ENCODE measurements around the gene KIAA1328. TPM values are rescaled to one million over a fixed set of nuclear protein-coding genes. Genes with fewer than 3 reads are reported as not detected.

The KIAA1328 gene
- polyA plus RNA-seq, 1 of the 3 experiments (the other 2 are of a cell fraction): 2.6 TPM

DNA sequence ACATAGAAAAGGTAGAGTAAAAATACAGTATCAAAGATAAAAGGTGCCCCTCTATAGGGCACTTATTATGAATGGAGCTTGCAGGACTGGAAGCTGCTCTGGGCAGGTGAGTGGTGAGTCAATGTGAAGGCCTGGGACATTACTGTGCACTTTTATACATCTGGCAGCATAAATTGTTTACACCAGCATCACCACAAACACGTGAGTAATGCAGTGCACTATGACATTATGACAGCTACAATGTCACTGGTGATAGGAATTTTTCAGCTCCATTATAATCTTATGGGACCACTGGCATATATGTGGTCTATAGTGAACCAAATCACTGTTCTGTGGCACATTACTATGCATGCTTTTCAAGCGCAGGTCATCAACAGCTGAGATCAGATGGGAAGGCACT is 48.2 kb upstream of the KIAA1328 start:
- ChIA-PET CTCF (interaction anchor here (1.9 kb wide), 1 partner anchor 93 kb away, joined by 6 read pairs; no protein-coding TSS in a partner anchor), POLR2A (no interaction called here)
- Histone ChIP-seq H3K27ac (ENCODE audit: low read depth in 2 of 2, low read length in 1 of 2) (no peak overlapping the region), H2AFZ (ENCODE audit: low read depth) (no peak overlapping the region), H3K9me3 (no peaks in the 10 kb centered on the region), H3K9me2 (no peaks in the 10 kb centered on the region), H3K4me1 (ENCODE audit: control insufficient read depth in 1 of 2, insufficient read depth in 2 of 2, low read depth in 1 of 2, low read length in 1 of 2) (no peaks in the 10 kb centered on the region), H3K4me2 (no peak overlapping the region), H3K27me3 (ENCODE audit: insufficient read depth) (no peaks in the 10 kb centered on the region), H3F3A (replicated peaks; ENCODE audit: insufficient read depth) (no peaks in the 10 kb centered on the region), H4K20me1 (ENCODE audit: insufficient read depth) (no peaks in the 10 kb centered on the region), H3K9ac (no peak overlapping the region), H3K4me3 (ENCODE audit: low read depth in 2 of 2, low read length in 1 of 2) (no peak overlapping the region), H3K36me3 (replicated peaks in 1 of 2; ENCODE audit: control insufficient read depth in 1 of 2, insufficient read depth in 2 of 2, low read length in 1 of 2) (peaks cover 2 to 20% of the 10 kb centered on the region in 2 experiments), H3K79me2 (ENCODE audit: insufficient read depth) (no peaks in the 10 kb centered on the region)
- TF ChIP-seq TEAD4 (IDR thresholded peaks at IDR 0.05; ENCODE audit: borderline replicate concordance, insufficient read depth) (no peak), FOSL2 (IDR thresholded peaks at IDR 0.05; ENCODE audit: borderline replicate concordance, low read depth) (no peak), NFIC (IDR thresholded peaks at IDR 0.05; ENCODE audit: borderline replicate concordance) (no peak), EP300 (IDR thresholded peaks at IDR 0.05; ENCODE audit: borderline replicate concordance in 1 of 2, low read depth in 1 of 2, low read length in 1 of 2) (no peak), TCF12 (IDR thresholded peaks at IDR 0.05) (no peak), RCOR1 (IDR thresholded peaks at IDR 0.05; ENCODE audit: low read length) (no peak), TAF1 (IDR thresholded peaks at IDR 0.05; ENCODE audit: borderline replicate concordance, low read depth, low read length) (no peak), FOXJ3 (CRISPR knock-in tag; IDR thresholded peaks at IDR 0.05) (no peak)
- TF ChIP-seq, protein P1, sequence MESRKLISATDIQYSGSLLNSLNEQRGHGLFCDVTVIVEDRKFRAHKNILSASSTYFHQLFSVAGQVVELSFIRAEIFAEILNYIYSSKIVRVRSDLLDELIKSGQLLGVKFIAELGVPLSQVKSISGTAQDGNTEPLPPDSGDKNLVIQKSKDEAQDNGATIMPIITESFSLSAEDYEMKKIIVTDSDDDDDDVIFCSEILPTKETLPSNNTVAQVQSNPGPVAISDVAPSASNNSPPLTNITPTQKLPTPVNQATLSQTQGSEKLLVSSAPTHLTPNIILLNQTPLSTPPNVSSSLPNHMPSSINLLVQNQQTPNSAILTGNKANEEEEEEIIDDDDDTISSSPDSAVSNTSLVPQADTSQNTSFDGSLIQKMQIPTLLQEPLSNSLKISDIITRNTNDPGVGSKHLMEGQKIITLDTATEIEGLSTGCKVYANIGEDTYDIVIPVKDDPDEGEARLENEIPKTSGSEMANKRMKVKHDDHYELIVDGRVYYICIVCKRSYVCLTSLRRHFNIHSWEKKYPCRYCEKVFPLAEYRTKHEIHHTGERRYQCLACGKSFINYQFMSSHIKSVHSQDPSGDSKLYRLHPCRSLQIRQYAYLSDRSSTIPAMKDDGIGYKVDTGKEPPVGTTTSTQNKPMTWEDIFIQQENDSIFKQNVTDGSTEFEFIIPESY (IDR thresholded peaks at IDR 0.05; ENCODE audit: borderline replicate concordance, low read depth): no peak
- TF ChIP-seq, protein P2, sequence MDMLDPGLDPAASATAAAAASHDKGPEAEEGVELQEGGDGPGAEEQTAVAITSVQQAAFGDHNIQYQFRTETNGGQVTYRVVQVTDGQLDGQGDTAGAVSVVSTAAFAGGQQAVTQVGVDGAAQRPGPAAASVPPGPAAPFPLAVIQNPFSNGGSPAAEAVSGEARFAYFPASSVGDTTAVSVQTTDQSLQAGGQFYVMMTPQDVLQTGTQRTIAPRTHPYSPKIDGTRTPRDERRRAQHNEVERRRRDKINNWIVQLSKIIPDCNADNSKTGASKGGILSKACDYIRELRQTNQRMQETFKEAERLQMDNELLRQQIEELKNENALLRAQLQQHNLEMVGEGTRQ (IDR thresholded peaks at IDR 0.05; ENCODE audit: borderline replicate concordance, low read depth, low read length): no peak
- TF ChIP-seq, protein P3, sequence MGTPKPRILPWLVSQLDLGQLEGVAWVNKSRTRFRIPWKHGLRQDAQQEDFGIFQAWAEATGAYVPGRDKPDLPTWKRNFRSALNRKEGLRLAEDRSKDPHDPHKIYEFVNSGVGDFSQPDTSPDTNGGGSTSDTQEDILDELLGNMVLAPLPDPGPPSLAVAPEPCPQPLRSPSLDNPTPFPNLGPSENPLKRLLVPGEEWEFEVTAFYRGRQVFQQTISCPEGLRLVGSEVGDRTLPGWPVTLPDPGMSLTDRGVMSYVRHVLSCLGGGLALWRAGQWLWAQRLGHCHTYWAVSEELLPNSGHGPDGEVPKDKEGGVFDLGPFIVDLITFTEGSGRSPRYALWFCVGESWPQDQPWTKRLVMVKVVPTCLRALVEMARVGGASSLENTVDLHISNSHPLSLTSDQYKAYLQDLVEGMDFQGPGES (IDR thresholded peaks at IDR 0.05; ENCODE audit: low read depth, low read length): no peak
- TF ChIP-seq, protein P4, sequence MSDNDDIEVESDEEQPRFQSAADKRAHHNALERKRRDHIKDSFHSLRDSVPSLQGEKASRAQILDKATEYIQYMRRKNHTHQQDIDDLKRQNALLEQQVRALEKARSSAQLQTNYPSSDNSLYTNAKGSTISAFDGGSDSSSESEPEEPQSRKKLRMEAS (IDR thresholded peaks at IDR 0.05; ENCODE audit: low read depth): no peak
- WGBS (ENCODE audit: low lambda C conversion rate): 82% methylated on average over 2 of the region's 2 CpGs
- no peak for DNase-seq

DNA sequence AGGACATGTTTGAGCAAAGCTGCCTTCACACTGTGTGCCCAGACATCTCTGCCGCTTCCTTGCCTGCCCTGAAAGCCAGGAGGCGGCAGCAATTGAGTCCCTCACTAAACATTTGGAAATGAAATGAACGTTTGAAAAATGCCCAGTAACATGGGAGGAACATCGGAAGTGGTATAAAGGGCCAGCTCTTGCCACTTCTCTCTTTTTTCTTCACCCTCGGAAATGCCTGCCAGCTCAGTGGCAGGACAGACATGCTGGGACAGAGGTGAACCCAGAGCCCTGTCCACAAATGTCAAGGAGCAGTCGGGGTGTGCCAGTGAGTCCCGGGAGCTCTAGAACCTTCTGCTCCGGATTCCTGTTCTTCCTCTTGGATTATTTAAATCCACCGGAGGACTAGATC is 46.2 kb upstream of the KIAA1328 start:
- Histone ChIP-seq H2AFZ (ENCODE audit: low read depth) (no peak overlapping the region), H3K36me3 (replicated peaks in 1 of 2; ENCODE audit: control insufficient read depth in 1 of 2, insufficient read depth in 2 of 2, low read length in 1 of 2) (peaks cover 2 to 20% of the 10 kb centered on the region in 2 experiments), H3K9ac (no peak overlapping the region), H3K27ac (ENCODE audit: low read depth in 2 of 2, low read length in 1 of 2) (no peak overlapping the region), H3K4me3 (ENCODE audit: low read depth in 2 of 2, low read length in 1 of 2) (no peak overlapping the region), H4K20me1 (ENCODE audit: insufficient read depth) (no peaks in the 10 kb centered on the region), H3K9me3 (no peaks in the 10 kb centered on the region), H3K27me3 (ENCODE audit: insufficient read depth) (no peaks in the 10 kb centered on the region), H3K79me2 (ENCODE audit: insufficient read depth) (no peaks in the 10 kb centered on the region), H3K4me2 (no peak overlapping the region), H3K4me1 (ENCODE audit: control insufficient read depth in 1 of 2, insufficient read depth in 2 of 2, low read depth in 1 of 2, low read length in 1 of 2) (no peaks in the 10 kb centered on the region; a peak in 1 of 4 replicates), H3F3A (replicated peaks; ENCODE audit: insufficient read depth) (no peaks in the 10 kb centered on the region), H3K9me2 (no peaks in the 10 kb centered on the region)
- 93% methylated on average over 9 of the region's 9 CpGs for WGBS (ENCODE audit: low lambda C conversion rate)
- ChIA-PET POLR2A (interaction anchor here (0.7 kb wide), 1 partner anchor 27 kb away, joined by 3 read pairs; no protein-coding TSS in a partner anchor), CTCF (interaction anchor here (0.5 to 0.6 kb wide), 2 partner anchors 19 to 96 kb away, joined by 3 to 4 read pairs; no protein-coding TSS in a partner anchor)
- no peak for DNase-seq
- TF ChIP-seq RFX5 (IDR thresholded peaks at IDR 0.05; ENCODE audit: low read length) (no peak), RCOR1 (IDR thresholded peaks at IDR 0.05; ENCODE audit: low read length) (no peak), RAD21 (IDR thresholded peaks at IDR 0.05; ENCODE audit: low read length) (no peak), POLR2AphosphoS5 (IDR thresholded peaks at IDR 0.05; ENCODE audit: low read depth, low read length) (no peak), EP300 (IDR thresholded peaks at IDR 0.05; ENCODE audit: borderline replicate concordance in 1 of 2, low read depth in 1 of 2, low read length in 1 of 2) (no peak), TEAD4 (IDR thresholded peaks at IDR 0.05; ENCODE audit: borderline replicate concordance, insufficient read depth) (no peak), YY1 (IDR thresholded peaks at IDR 0.05; ENCODE audit: low read depth) (no peak), FOSL2 (IDR thresholded peaks at IDR 0.05; ENCODE audit: borderline replicate concordance, low read depth) (no peak)
- TF ChIP-seq, protein P4 (IDR thresholded peaks at IDR 0.05; ENCODE audit: low read depth): no peak
- TF ChIP-seq, protein P1 (IDR thresholded peaks at IDR 0.05; ENCODE audit: borderline replicate concordance, low read depth): no peak
- TF ChIP-seq, protein P5, sequence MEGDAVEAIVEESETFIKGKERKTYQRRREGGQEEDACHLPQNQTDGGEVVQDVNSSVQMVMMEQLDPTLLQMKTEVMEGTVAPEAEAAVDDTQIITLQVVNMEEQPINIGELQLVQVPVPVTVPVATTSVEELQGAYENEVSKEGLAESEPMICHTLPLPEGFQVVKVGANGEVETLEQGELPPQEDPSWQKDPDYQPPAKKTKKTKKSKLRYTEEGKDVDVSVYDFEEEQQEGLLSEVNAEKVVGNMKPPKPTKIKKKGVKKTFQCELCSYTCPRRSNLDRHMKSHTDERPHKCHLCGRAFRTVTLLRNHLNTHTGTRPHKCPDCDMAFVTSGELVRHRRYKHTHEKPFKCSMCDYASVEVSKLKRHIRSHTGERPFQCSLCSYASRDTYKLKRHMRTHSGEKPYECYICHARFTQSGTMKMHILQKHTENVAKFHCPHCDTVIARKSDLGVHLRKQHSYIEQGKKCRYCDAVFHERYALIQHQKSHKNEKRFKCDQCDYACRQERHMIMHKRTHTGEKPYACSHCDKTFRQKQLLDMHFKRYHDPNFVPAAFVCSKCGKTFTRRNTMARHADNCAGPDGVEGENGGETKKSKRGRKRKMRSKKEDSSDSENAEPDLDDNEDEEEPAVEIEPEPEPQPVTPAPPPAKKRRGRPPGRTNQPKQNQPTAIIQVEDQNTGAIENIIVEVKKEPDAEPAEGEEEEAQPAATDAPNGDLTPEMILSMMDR (IDR thresholded peaks at IDR 0.05): no peak

Data from SK-N-SH (cell line).